ENCODE data around the gene CIDEB.
A peak's percentile ranks its signal among the peaks of the same experiment; 100 is the strongest.

CIDEB gene

GRCh38 chr14:24322672-24323071 is 14.9 kb upstream of the CIDEB start:
- no peak for DNase-seq (ENCODE audit: low spot score)
- H3K27ac ChIP-seq (ENCODE audit: poor library complexity, severe bottlenecking) = no peak overlapping the region
- no peak for ATAC-seq (ENCODE audit: low read depth)
- H3K4me1 ChIP-seq (ENCODE audit: insufficient read depth, poor library complexity, severe bottlenecking) = peaks cover under 1% of the 10 kb centered on the region
- H3K36me3 ChIP-seq (ENCODE audit: low read depth) = no peaks in the 10 kb centered on the region
- TF ChIP-seq, protein P1, sequence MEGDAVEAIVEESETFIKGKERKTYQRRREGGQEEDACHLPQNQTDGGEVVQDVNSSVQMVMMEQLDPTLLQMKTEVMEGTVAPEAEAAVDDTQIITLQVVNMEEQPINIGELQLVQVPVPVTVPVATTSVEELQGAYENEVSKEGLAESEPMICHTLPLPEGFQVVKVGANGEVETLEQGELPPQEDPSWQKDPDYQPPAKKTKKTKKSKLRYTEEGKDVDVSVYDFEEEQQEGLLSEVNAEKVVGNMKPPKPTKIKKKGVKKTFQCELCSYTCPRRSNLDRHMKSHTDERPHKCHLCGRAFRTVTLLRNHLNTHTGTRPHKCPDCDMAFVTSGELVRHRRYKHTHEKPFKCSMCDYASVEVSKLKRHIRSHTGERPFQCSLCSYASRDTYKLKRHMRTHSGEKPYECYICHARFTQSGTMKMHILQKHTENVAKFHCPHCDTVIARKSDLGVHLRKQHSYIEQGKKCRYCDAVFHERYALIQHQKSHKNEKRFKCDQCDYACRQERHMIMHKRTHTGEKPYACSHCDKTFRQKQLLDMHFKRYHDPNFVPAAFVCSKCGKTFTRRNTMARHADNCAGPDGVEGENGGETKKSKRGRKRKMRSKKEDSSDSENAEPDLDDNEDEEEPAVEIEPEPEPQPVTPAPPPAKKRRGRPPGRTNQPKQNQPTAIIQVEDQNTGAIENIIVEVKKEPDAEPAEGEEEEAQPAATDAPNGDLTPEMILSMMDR (IDR thresholded peaks at IDR 0.05; ENCODE audit: poor library complexity, severe bottlenecking) = no peak
- H3K27me3 ChIP-seq (ENCODE audit: insufficient read depth, poor library complexity, severe bottlenecking) = no peaks in the 10 kb centered on the region
- no peaks in the 10 kb centered on the region for H3K9me3 ChIP-seq (ENCODE audit: severe bottlenecking)
- no peak overlapping the region for H3K4me3 ChIP-seq (ENCODE audit: severe bottlenecking)

DNA sequence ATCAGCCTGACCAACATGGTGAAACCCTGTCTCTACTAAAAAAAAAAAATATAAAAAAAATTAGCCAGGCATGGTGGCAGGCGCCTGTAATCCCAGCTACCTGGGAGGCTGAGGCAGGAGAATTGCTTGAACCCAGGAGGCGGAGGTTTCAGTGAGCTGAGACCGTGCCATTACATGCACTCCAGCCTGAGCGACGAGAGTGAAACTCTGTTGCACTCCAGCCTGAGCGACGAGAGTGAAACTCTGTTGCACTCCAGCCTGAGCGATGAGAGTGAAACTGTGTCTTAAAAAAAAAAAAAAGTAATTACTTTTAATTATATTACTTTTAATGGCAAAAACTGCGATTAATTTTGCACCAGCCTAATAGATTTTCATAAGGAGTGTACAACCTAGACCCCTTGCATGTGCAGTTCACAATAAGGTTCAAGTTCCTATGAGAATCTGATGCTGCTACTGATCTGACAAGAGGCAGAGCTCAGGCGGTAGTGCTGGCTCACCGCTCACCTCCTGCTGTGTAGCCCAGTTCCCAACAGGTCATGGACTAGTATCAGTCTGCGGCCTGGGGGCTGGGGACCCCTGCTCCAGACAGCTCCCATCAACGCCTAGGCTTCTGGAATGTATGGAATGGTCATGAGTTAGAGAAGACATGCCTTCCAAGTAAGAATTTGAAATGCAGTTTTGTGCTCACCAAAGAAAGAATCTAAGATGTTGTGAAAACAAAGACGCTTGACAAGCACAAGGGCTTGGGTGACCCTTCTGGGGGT is 13.6 kb upstream of the CIDEB start:
- no peak overlapping the region for H3K4me3 ChIP-seq (ENCODE audit: severe bottlenecking)
- peaks cover 10% of the 10 kb centered on the region for H3K4me1 ChIP-seq (ENCODE audit: insufficient read depth, poor library complexity, severe bottlenecking)

DNA sequence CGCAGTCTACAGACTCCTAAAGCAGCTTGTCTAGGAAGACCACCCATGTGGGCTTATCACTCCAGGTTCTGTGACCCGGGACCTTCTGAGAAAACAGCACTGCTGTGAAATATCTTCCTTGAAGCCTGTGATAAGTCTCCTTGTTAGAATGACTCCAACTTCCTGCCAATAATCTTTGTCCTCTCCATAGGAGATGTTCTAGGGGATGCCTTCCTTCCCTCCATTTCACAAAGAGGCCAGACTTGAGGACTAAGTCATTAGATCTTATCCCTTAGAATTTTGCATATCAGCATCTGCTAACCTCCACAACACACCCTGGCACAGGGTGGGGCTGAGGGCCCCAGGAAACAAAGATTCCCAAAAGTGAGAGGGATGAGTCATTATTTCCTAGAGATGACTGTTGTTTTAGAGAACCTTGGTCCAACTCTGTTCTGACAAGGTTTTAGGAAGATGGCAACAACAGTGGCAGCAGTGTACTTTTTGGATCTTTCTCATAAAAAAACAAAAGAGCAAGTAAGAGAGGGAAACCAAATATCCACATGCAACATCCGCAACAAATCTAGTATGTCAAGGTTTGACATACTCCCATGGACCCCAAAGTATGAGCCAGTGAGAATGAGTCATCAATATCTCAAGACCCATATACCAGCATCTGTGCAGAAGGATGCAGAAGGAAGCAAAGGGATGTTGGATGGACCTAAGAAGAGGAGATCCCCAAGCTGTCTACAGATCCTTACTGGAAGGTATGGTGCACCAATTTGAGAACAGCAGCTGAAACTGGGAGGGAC is 9.6 kb upstream of the CIDEB start:
- peak overlapping the region; percentile 1 for H3K27ac ChIP-seq (ENCODE audit: poor library complexity, severe bottlenecking)
- H3K9me3 ChIP-seq (ENCODE audit: severe bottlenecking) = no peaks in the 10 kb centered on the region
- H3K4me1 ChIP-seq (ENCODE audit: insufficient read depth, poor library complexity, severe bottlenecking) = peaks cover 20% of the 10 kb centered on the region
- DNase-seq (ENCODE audit: low spot score) = no peak
- no peaks in the 10 kb centered on the region for H3K27me3 ChIP-seq (ENCODE audit: insufficient read depth, poor library complexity, severe bottlenecking)
- H3K4me3 ChIP-seq (ENCODE audit: severe bottlenecking) = no peak overlapping the region
- peak; percentile 68 for ATAC-seq (ENCODE audit: low read depth)
- TF ChIP-seq, protein P1 (IDR thresholded peaks at IDR 0.05; ENCODE audit: poor library complexity, severe bottlenecking) = no peak
- no peaks in the 10 kb centered on the region for H3K36me3 ChIP-seq (ENCODE audit: low read depth)

More for the DNA sequence above, 13.6 kb upstream of the CIDEB start:
- H3K36me3 ChIP-seq (ENCODE audit: low read depth) = no peaks in the 10 kb centered on the region
- DNase-seq (ENCODE audit: low spot score) = no peak
- no peak for ATAC-seq (ENCODE audit: low read depth)
- TF ChIP-seq, protein P1 (IDR thresholded peaks at IDR 0.05; ENCODE audit: poor library complexity, severe bottlenecking) = no peak
- no peaks in the 10 kb centered on the region for H3K27me3 ChIP-seq (ENCODE audit: insufficient read depth, poor library complexity, severe bottlenecking)
- no peaks in the 10 kb centered on the region for H3K9me3 ChIP-seq (ENCODE audit: severe bottlenecking)
- H3K27ac ChIP-seq (ENCODE audit: poor library complexity, severe bottlenecking) = no peak overlapping the region

DNA sequence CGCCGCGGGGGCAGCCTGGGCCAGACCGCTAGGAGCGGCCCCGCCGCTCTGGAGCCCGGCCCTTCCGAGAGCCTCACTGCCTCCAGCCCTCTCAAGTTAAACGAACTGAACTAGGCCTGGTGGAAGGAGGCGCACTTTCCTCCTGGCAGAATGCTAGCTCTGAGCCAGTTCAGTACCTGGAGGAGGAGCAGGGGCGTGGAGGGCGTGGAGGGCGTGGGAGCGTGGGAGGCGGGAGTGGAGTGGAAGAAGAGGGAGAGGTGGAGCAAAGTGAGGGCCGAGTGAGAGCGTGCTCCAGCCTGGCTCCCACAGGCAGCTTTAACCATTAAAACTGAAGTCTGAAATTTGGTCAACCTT is 8.8 kb upstream of the CIDEB start:
- ATAC-seq (ENCODE audit: low read depth) (no peak), DNase-seq (ENCODE audit: low spot score) (no peak)
- Histone ChIP-seq H3K36me3 (ENCODE audit: low read depth) (no peaks in the 10 kb centered on the region), H3K27ac (ENCODE audit: poor library complexity, severe bottlenecking) (peak overlapping the region; percentile 1), H3K9me3 (ENCODE audit: severe bottlenecking) (no peaks in the 10 kb centered on the region), H3K4me1 (ENCODE audit: insufficient read depth, poor library complexity, severe bottlenecking) (peaks cover 20% of the 10 kb centered on the region), H3K27me3 (ENCODE audit: insufficient read depth, poor library complexity, severe bottlenecking) (no peaks in the 10 kb centered on the region), H3K4me3 (ENCODE audit: severe bottlenecking) (no peak overlapping the region)
- TF ChIP-seq, protein P1 (IDR thresholded peaks at IDR 0.05; ENCODE audit: poor library complexity, severe bottlenecking) = no peak
